ENCODE results near the gene CCR7. TPM values are rescaled to one million over a fixed set of nuclear protein-coding genes. Genes with fewer than 3 reads are reported as not detected.

Gene CCR7
- total and polyA plus RNA-seq, 7 donors = 0.08 to 0.24 (median 0.20) TPM; not detected in 1

DNA sequence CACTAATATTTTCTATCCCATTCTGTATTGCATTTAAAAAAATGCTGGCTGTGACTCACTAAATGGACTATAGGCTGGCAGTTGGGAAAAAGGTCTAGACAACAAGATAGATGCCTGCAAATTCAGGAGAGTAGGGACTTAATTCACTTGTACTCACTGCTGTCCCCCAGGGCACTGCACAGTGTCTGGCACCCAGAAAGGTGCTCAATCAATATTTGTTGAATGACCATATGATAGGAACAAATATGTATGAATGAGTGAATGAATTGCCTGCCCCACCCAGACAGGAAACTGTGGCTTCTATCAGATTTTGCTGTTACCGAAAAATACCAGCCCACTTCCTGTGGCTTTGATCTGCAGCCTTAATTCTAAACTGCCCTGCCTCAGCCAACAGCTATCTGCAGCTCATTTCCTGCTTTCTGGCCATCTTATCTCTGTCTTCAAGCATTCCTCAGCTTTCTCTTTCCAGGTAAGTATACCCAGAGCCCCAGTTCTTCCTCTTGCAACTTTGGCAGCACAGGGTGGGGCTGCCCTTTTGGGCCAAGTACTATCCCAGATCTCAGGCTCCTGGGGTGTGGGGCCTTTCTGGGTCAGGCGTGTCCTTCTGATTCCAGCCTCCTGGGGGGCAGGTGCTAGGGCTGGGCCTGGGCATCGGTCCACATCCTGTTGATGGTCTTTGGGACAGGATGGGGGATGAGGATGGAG, 48.5 kb downstream of the CCR7 start:
- DNase-seq (no peak), ATAC-seq (no peak)
- no peak overlapping the region for H3K27ac ChIP-seq
- no peaks in the 10 kb centered on the region for H3K9me3 ChIP-seq
- WGBS, 3 donors = 68 to 77% (median 73%) methylated on average over 3 of the region's 3 CpGs
- TF ChIP-seq CTCF (IDR thresholded peaks at IDR 0.05) = no peak
- H3K36me3 ChIP-seq (ENCODE audit: insufficient read depth in 1 of 2, low read depth in 1 of 2) = no peaks in the 10 kb centered on the region
- intact Hi-C loops (cut with DNase I) = no loop called here
- H3K27me3 ChIP-seq (ENCODE audit: insufficient read depth in 3 of 3, low read length in 2 of 3) = no peaks in the 10 kb centered on the region
- H3K4me3 ChIP-seq = no peak overlapping the region
- peaks cover 4% of the 10 kb centered on the region for H3K4me1 ChIP-seq

- no peaks in the 10 kb centered on the region for H3K9me3 ChIP-seq
- ATAC-seq = no peak
- WGBS, 3 donors = 72 to 79% (median 77%) methylated on average over 11 of the region's 11 CpGs
- H3K27ac ChIP-seq = no peak overlapping the region
- peaks cover 16% of the 10 kb centered on the region for H3K4me1 ChIP-seq
- intact Hi-C loops (cut with DNase I) = no loop called here
- TF ChIP-seq CTCF (IDR thresholded peaks at IDR 0.05) = no peak
- H3K4me3 ChIP-seq = no peak overlapping the region
- DNase-seq = no peak
- no peaks in the 10 kb centered on the region for H3K27me3 ChIP-seq (ENCODE audit: insufficient read depth in 3 of 3, low read length in 2 of 3)
- no peaks in the 10 kb centered on the region for H3K36me3 ChIP-seq (ENCODE audit: insufficient read depth in 1 of 2, low read depth in 1 of 2)
Observed at GRCh38 chr17:40515491-40516041, 49.7 kb downstream of the CCR7 start.

GRCh38 chr17:40515011-40515410, 50.3 kb downstream of the CCR7 start:
- no peak for ATAC-seq
- Histone ChIP-seq H3K4me3 (no peak overlapping the region), H3K27me3 (ENCODE audit: insufficient read depth in 3 of 3, low read length in 2 of 3) (no peaks in the 10 kb centered on the region), H3K4me1 (peaks cover 20% of the 10 kb centered on the region), H3K27ac (no peak overlapping the region), H3K36me3 (ENCODE audit: insufficient read depth in 1 of 2, low read depth in 1 of 2) (no peaks in the 10 kb centered on the region), H3K9me3 (no peaks in the 10 kb centered on the region)
- TF ChIP-seq CTCF (IDR thresholded peaks at IDR 0.05) = no peak
- DNase-seq = no peak
- WGBS, 3 donors = 79 to 83% (median 80%) methylated on average over 4 of the region's 4 CpGs
- intact Hi-C loops (cut with DNase I) = no loop called here

- peaks cover 25% of the 10 kb centered on the region for H3K4me1 ChIP-seq
- ATAC-seq = no peak
- 88 to 90% (median 89%) methylated on average over 7 of the region's 7 CpGs for WGBS, 3 donors
- no peak for TF ChIP-seq CTCF (IDR thresholded peaks at IDR 0.05)
- intact Hi-C loops (cut with DNase I) = no loop called here
- H3K9me3 ChIP-seq = no peaks in the 10 kb centered on the region
- H3K27me3 ChIP-seq (ENCODE audit: insufficient read depth in 3 of 3, low read length in 2 of 3) = no peaks in the 10 kb centered on the region
- H3K27ac ChIP-seq = no peak overlapping the region
- no peak overlapping the region for H3K4me3 ChIP-seq
- H3K36me3 ChIP-seq (ENCODE audit: insufficient read depth in 1 of 2, low read depth in 1 of 2) = no peaks in the 10 kb centered on the region
- no peak for DNase-seq
Observed at GRCh38 chr17:40514013-40514875, 51.0 kb downstream of the CCR7 start.
